HG03196 (cell line): ENCODE measurements around the gene B3GLCT.
"Not testable (repeated sequence)": the region's sequence is repeated elsewhere in the genome, so short reads cannot be mapped to it uniquely, and the experiment has no call there.

ENCODE experiments used
- ATAC-seq: cut with Tn5 transposase; IDR thresholded peaks from one replicate; pipeline ENCODE4 v1.9.1; 2021; ENCODE audit not compliant: unreplicated experiment

The B3GLCT gene

GRCh38 chr13:31339616-31340015, 139.8 kb downstream of the B3GLCT start:
- not testable (repeated sequence) for ATAC-seq

DNA sequence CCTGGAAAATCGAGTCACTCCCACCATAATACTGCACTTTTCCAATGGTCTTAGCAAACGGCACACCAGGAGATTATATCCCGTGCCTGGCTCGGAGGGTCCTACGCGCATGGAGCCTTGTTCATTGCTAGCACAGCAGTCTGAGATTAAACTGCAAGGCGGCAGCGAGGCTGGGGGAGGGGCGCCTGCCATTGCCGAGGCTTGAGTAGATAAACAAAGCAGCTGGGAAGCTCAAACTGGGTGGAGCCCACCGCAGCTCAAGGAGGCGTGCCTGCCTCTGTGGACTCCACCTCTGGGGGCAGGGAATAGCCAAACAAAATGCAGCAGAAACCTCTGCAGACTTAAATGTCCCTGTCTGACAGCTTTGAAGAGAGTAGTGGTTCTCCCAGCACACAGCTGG, 141.1 kb downstream of the B3GLCT start:
- not testable (repeated sequence) for ATAC-seq

- ATAC-seq, result no peak
Measured at GRCh38 chr13:31346891-31347290, 147.1 kb downstream of the B3GLCT start.

- no peak for ATAC-seq
Measured at GRCh38 chr13:31349156-31349555, 149.4 kb downstream of the B3GLCT start.

GRCh38 chr13:31350560-31350959, 150.8 kb downstream of the B3GLCT start:
- ATAC-seq, result no peak

DNA sequence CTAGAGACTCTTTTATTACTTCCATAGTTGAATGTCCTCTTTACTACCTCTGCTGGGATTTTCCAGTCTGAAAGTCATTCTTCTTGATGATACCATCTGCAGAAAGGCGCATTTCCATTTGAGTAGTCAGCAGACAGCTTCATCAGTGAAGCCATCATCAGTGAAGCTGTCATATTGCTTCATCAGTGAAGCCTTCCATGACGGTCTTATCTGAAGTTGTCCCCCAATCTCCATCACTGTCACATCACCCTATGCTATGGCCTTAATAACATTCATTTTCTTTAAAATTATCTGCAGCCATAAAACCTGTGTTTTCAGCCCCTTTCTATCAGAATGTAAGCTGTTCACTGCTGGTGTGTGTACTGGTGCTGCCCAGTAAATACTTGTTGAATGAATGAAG, 151.6 kb downstream of the B3GLCT start:
- ATAC-seq, result no peak

DNA sequence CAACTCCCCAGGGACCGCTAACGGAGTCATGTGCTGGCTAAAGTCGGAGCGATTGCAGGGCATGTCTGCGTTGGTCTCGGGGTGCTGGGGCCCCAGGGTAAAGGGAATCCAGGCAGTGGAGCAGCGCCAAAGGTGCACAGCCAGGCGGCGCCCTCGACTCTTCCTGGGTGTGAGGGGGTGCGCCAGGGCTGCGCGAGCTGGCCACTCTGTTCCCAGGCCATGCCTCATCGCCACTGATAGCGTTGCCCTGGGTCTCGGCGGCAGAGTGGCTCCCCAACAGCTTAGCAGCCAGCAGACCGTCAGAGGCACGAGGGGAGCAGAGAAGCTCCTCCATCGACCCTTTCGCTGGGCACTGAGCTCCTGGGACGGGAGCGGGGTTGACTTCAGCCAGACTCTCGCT, 152.7 kb downstream of the B3GLCT start:
- ATAC-seq, result no peak

DNA sequence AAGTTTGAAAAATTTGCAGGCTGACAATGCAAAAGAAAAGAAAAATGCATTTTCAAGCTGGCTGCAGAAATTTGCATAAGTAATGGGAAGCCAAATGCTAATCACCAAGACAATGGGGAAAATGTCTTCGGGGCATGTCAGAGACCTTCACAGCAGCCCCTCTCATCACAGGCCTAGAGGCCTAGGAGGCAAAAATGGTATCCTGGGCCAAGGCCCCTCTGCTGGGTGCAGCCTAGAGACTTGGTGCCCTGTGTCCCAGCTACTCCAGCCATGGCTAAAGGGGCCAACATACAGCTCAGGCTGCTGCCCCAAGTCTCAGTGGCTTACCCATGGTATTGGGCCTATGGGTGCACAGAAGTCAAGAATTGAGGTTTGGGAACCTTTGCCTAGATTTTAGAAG, 155.2 kb downstream of the B3GLCT start:
- no peak for ATAC-seq

- ATAC-seq, result no peak
Measured at GRCh38 chr13:31356991-31357390, 157.2 kb downstream of the B3GLCT start.

- ATAC-seq, result no peak
Measured at GRCh38 chr13:31357581-31357980, 157.8 kb downstream of the B3GLCT start.

DNA sequence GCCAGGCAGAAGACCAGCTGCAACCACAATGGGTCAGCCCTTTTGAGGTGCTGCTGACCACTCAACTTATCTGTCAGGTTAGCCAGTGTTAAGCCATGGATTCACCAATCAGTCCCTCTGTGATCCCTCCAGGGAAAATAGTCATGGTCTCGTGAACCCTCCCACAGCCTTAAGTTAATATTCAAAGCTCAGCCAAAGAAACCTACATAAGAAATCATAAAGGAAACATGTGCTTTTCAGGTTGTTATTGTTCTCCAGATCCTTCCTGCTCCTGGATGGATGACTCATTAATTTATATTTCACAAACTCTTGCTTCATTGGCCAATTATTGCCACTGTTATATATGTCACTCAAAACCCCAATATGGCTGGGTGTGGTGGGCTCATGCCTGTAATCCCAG, 161.9 kb downstream of the B3GLCT start:
- no peak for ATAC-seq

- no peak for ATAC-seq
Measured at GRCh38 chr13:31365630-31366029, 165.9 kb downstream of the B3GLCT start.

GRCh38 chr13:31367410-31367809, 167.6 kb downstream of the B3GLCT start:
- no peak for ATAC-seq

- no peak for ATAC-seq
Measured at GRCh38 chr13:31369213-31369612, 169.4 kb downstream of the B3GLCT start.

GRCh38 chr13:31372454-31372853, 172.7 kb downstream of the B3GLCT start:
- ATAC-seq, result no peak

GRCh38 chr13:31374682-31375081, 174.9 kb downstream of the B3GLCT start:
- no peak for ATAC-seq

- ATAC-seq, result no peak
Measured at GRCh38 chr13:31377946-31378345, 178.2 kb downstream of the B3GLCT start.

- ATAC-seq, result no peak
Measured at GRCh38 chr13:31380715-31381114, 180.9 kb downstream of the B3GLCT start.
